Activated B cell treated with CpG ODN at 0.5 μM for 24 hours (primary cell): ENCODE results near the gene NCS1. TPM values are rescaled to one million over a fixed set of nuclear protein-coding genes. Genes with fewer than 3 reads are reported as not detected.

Experiments
- ATAC-seq: fragments of 200-7000 bp; cut with Tn5 transposase; one replicate; pipeline ENCODE4 v1.10.0; 2021; ENCODE audit warnings: low read depth, mild to moderate bottlenecking, moderate library complexity
- CTCF ChIA-PET: fragments of 350-600 bp; sonication (Branson Sonifier 250); formaldehyde crosslinking; loops from one replicate; lab custom pipeline; 2021; ENCODE audit warnings: antibody characterized with exemption; lab: Charles Lee
- POLR2A ChIA-PET: fragments of 350-600 bp; sonication (Branson Sonifier 250); formaldehyde crosslinking; loops from one replicate; lab custom pipeline; 2021; ENCODE audit warnings: antibody characterized with exemption; lab: Charles Lee
- DNase-seq: peaks from one replicate; pipeline ENCODE4 v3.0.0; 2022
- H3K27ac Mint-ChIP-seq: one replicate; pipeline ENCODE4 v1.8.0; 2020; ENCODE audit warnings: mixed read lengths
- H3K27me3 Mint-ChIP-seq: one replicate; pipeline ENCODE4 v1.8.0; 2021; ENCODE audit warnings: mixed read lengths
- H3K36me3 Mint-ChIP-seq: one replicate; pipeline ENCODE4 v1.8.0; 2021; ENCODE audit warnings: low read depth, mixed read lengths
- H3K4me1 Mint-ChIP-seq: one replicate; pipeline ENCODE4 v1.8.0; 2021; ENCODE audit warnings: mixed read lengths
- H3K4me3 Mint-ChIP-seq: one replicate; pipeline ENCODE4 v1.8.0; 2020; ENCODE audit warnings: mild to moderate bottlenecking, mixed read lengths
- H3K9me3 Mint-ChIP-seq: one replicate; pipeline ENCODE4 v1.8.0; 2020; ENCODE audit warnings: mixed read lengths
- intact Hi-C: fragments of 100-400 bp; cut with micrococcal nuclease; formaldehyde crosslinking; loops from one replicate; pipeline ENCODE4 v1.15.1; 2024
- total RNA-seq: library from RNA; stranded (reverse); gene quantifications from 2 replicates; pipeline ENCODE4 v1.2.3, GENCODE V29; 2022
- TF ChIP-seq, protein P1 (sequence below): fragments of 200-600 bp; IDR thresholded peaks from one replicate; pipeline ENCODE4 v1.8.0; 2022; ENCODE audit warnings: antibody characterized with exemption, mild to moderate bottlenecking

Gene NCS1
- total RNA-seq, 1 donor from 2014 or later = 0.24 TPM

DNA sequence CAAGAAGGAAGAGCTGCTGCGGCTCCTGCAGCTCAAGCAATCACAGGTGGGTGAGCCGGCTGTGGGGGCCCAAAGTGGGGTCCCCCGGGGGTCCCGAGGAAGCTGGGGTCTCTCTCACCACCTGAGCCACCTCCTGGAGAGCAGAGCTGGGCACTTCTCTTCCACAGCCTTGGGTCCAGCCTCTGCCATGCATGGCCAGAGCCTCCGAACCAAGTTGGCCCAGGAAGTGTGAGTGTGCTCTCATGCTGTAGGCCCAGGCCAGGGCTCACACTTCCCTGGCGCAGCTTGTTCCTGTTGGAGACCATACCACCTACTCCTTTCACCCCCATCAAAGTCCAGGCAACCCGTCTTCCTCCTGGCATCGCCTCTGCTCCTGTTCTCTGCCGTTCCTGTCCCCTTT is 113.1 kb downstream of the NCS1 start:
- Mint-ChIP-seq H3K9me3 (no peaks in the 10 kb centered on the region), H3K27me3 (peaks cover 27% of the 10 kb centered on the region), H3K36me3 (no peaks in the 10 kb centered on the region), H3K27ac (no peak overlapping the region), H3K4me1 (no peaks in the 10 kb centered on the region), H3K4me3 (no peak overlapping the region)
- ChIA-PET POLR2A (no interaction called here), CTCF (no interaction called here)
- intact Hi-C loops = no loop called here
- TF ChIP-seq, protein P1, sequence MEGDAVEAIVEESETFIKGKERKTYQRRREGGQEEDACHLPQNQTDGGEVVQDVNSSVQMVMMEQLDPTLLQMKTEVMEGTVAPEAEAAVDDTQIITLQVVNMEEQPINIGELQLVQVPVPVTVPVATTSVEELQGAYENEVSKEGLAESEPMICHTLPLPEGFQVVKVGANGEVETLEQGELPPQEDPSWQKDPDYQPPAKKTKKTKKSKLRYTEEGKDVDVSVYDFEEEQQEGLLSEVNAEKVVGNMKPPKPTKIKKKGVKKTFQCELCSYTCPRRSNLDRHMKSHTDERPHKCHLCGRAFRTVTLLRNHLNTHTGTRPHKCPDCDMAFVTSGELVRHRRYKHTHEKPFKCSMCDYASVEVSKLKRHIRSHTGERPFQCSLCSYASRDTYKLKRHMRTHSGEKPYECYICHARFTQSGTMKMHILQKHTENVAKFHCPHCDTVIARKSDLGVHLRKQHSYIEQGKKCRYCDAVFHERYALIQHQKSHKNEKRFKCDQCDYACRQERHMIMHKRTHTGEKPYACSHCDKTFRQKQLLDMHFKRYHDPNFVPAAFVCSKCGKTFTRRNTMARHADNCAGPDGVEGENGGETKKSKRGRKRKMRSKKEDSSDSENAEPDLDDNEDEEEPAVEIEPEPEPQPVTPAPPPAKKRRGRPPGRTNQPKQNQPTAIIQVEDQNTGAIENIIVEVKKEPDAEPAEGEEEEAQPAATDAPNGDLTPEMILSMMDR = no peak
- DNase-seq = no peak
- no peak for ATAC-seq

DNA sequence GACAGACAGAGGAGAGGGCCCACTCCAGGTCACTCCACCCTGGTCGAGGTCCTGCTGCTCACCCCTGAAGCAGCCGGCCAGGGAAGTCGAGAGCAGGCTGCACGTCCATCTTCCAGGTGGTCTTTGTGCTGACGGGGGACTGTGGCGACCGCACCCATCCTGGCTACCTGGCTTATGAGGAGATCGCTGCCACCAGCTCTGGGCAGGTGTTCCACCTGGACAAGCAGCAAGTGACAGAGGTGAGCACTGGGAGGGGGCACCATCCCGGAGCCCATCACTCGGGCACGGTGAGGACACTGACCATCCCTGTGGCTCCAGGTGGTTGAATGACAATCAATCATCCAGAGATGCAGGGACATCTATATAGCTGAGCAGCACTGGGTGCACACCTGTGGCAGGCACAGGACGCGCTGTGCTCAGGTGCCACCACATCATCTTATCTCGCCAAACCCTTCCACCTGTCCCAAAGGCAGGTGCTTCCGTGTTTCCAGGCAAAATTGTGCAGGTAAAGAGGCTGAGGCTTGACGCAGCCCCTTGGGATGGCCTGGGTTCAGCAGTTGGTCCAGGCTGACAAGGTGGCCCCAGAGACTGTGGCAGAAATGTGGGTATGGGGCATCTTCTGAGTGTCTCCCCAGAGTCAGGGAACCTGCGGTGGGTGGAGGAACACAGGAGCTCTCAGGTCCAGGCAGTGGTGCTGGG is 114.0 kb downstream of the NCS1 start:
- ChIA-PET POLR2A (no interaction called here), CTCF (no interaction called here)
- Mint-ChIP-seq H3K36me3 (no peaks in the 10 kb centered on the region), H3K9me3 (no peaks in the 10 kb centered on the region), H3K27ac (no peak overlapping the region), H3K27me3 (peaks cover 33% of the 10 kb centered on the region), H3K4me1 (no peaks in the 10 kb centered on the region), H3K4me3 (no peak overlapping the region)
- intact Hi-C loops = no loop called here
- TF ChIP-seq, protein P1 = no peak
- ATAC-seq = no peak
- no peak for DNase-seq

Other genes with a start within 250 kb of the NCS1 start
- 454 and 501 TPM in 2 replicates for gene FNBP1, start 129.2 kb upstream of the NCS1 start, total RNA-seq
- gene GPR107, start 118.5 kb upstream of the NCS1 start, total RNA-seq = 17.7 and 19.6 TPM in 2 replicates
- gene HMCN2, start 93.4 kb downstream of the NCS1 start, total RNA-seq = not detected in 2 replicates